ENCODE data around the gene RBPMS2. TPM values are rescaled to one million over a fixed set of nuclear protein-coding genes. Genes with fewer than 3 reads are reported as not detected.

RBPMS2 gene
- total and polyA plus RNA-seq, 2 of the 4 experiments (the other 2 are of a cell fraction) = 2.8 TPM; not detected in 1

GRCh38 chr15:64746921-64747320 is 28.5 kb downstream of the RBPMS2 start:
- H3K14ac ChIP-seq (replicated peaks; ENCODE audit: low read depth, low read length) = no peak overlapping the region
- no peak overlapping the region for H3K4ac ChIP-seq (ENCODE audit: low read depth, low read length)
- H2BK5ac ChIP-seq (ENCODE audit: low read depth, low read length, poor library complexity, severe bottlenecking) = no peak overlapping the region
- no peaks in the 10 kb centered on the region for H3K36me3 ChIP-seq (ENCODE audit: control insufficient read depth, insufficient read depth, low read length)
- no TSS peak for BruUV-seq (replicated peaks)
- TF ChIP-seq MXI1 (IDR thresholded peaks at IDR 0.05; ENCODE audit: borderline replicate concordance, low read depth, low read length) (no peak), RAD21 (IDR thresholded peaks at IDR 0.05; ENCODE audit: low read length) (no peak), SMC3 (IDR thresholded peaks at IDR 0.05; ENCODE audit: low read depth, low read length) (no peak), RFX5 (IDR thresholded peaks at IDR 0.05; ENCODE audit: low read depth, low read length) (no peak), NFE2L2 (IDR thresholded peaks at IDR 0.05; ENCODE audit: low read depth, low read length) (no peak), ELK1 (IDR thresholded peaks at IDR 0.05; ENCODE audit: borderline replicate concordance, low read depth, low read length) (no peak), CHD1 (IDR thresholded peaks at IDR 0.05; ENCODE audit: low read depth, low read length) (no peak), MAFK (IDR thresholded peaks at IDR 0.05; ENCODE audit: low read depth, low read length) (no peak), CTCF (conservative IDR thresholded peaks at IDR 0.05; ENCODE audit: low read depth, low read length) (no peak), FOS (IDR thresholded peaks at IDR 0.05; ENCODE audit: low read depth, low read length) (no peak), CEBPB (IDR thresholded peaks at IDR 0.05; ENCODE audit: low read depth, low read length) (no peak), RCOR1 (IDR thresholded peaks at IDR 0.05; ENCODE audit: insufficient replicate concordance, low read length) (no peak), BHLHE40 (IDR thresholded peaks at IDR 0.05; ENCODE audit: low read depth, low read length) (no peak), POLR2A (IDR thresholded peaks at IDR 0.05; ENCODE audit: low read depth, low read length) (no peak)
- no peak overlapping the region for H2AK5ac ChIP-seq (ENCODE audit: low read depth, low read length)
- intact Hi-C loops (cut with micrococcal nuclease) (no loop called here), dilution Hi-C loops (cut with HindIII; ENCODE audit: low sequenced_read_pairs, unreplicated experiment) (no loop called here), in situ Hi-C loops (cut with MboI; ENCODE audit: low sequenced_read_pairs) (no loop called here)
- H4K8ac ChIP-seq (ENCODE audit: low read depth in 2 of 2, low read length in 2 of 2) = no peak overlapping the region
- H3K79me1 ChIP-seq (ENCODE audit: low read depth in 1 of 2, low read length in 2 of 2) = no peaks in the 10 kb centered on the region
- H3K27ac ChIP-seq (ENCODE audit: insufficient read depth, low read length) = no peak overlapping the region
- H4K91ac ChIP-seq (ENCODE audit: insufficient read depth, low read depth, low read length) = no peak overlapping the region
- H2BK20ac ChIP-seq (ENCODE audit: low read depth, low read length) = no peak overlapping the region
- no peak overlapping the region for H3K4me3 ChIP-seq (ENCODE audit: insufficient read depth, low read depth, low read length)
- WGBS, 2 experiments (ENCODE audit: extremely low coverage in 2 of 2, insufficient read length in 1 of 2) = 91% methylated on average over 6 of the region's 7 CpGs; no CpG with 5 or more reads in 1 of the 2 experiments
- H3K9ac ChIP-seq (ENCODE audit: low read depth, low read length) = no peak overlapping the region
- DNase-seq (no peak), ATAC-seq (ENCODE audit: low read depth) (no peak)
- H2BK120ac ChIP-seq (ENCODE audit: low read depth, low read length) = no peak overlapping the region
- peaks cover 11% of the 10 kb centered on the region for H3K4me1 ChIP-seq (ENCODE audit: control insufficient read depth, insufficient read depth, low read length)
- H4K5ac ChIP-seq (ENCODE audit: low read depth, low read length) = no peak overlapping the region
- H3K23ac ChIP-seq (ENCODE audit: low read depth, low read length) = no peak overlapping the region
- H4K20me1 ChIP-seq (ENCODE audit: insufficient read depth, low read length) = peaks cover 5% of the 10 kb centered on the region; the same call in 1 of the 2 replicates
- H3K18ac ChIP-seq (ENCODE audit: low read depth, low read length) = no peak overlapping the region
- no peak overlapping the region for H2BK15ac ChIP-seq (ENCODE audit: low read depth, low read length)
- ChIA-PET POLR2A (ENCODE audit: unreplicated experiment) (interaction anchor here (0.5 kb wide), 1 partner anchor 22 kb away, joined by 27 read pairs; no protein-coding TSS in a partner anchor), CTCF (no interaction called here)
- H3K56ac ChIP-seq (ENCODE audit: extremely low read depth, insufficient read depth, low read length) = no peak overlapping the region
- no peaks in the 10 kb centered on the region for H3K9me3 ChIP-seq (ENCODE audit: control insufficient read depth, insufficient read depth, low read length)
- peak overlapping the region; percentile 30 for H2AK9ac ChIP-seq (replicated peaks; ENCODE audit: low read depth, low read length, poor library complexity)
- no peak overlapping the region for H2AFZ ChIP-seq (replicated peaks; ENCODE audit: low read length, poor library complexity)
- peaks cover 12% of the 10 kb centered on the region; the same call in 1 of the 2 replicates for H3K9me1 ChIP-seq (ENCODE audit: insufficient read depth, low read length)
- H3K4me2 ChIP-seq (ENCODE audit: low read depth, low read length) = no peak overlapping the region
- 0 out of 2 replicates have a peak, but pooled peaks cover 2% of the 10 kb centered on the region for H3K27me3 ChIP-seq (ENCODE audit: control insufficient read depth, insufficient read depth, low read length)

Data from IMR-90 (cell line).